H9 (cell line): ENCODE data around the gene KCNK16. TPM values are rescaled to one million over a fixed set of nuclear protein-coding genes. Genes with fewer than 3 reads are reported as not detected.
A peak's percentile ranks its signal among the peaks of the same experiment; 100 is the strongest.

Experiments
- DNase-seq: peaks from one replicate; pipeline ENCODE4 v3.0.0-alpha.2; 2017
- H2AFZ ChIP-seq: one replicate; pipeline ENCODE4 v1.6.1; 2013; ENCODE audit warnings: mild to moderate bottlenecking, low read length, control low read depth, moderate library complexity
- H2AK5ac ChIP-seq: 2 replicates; pipeline ENCODE4 v1.6.1; 2013; ENCODE audit warnings: low read length, control low read depth, mixed read lengths; ENCODE audit not compliant: insufficient read length
- H2BK120ac ChIP-seq: one replicate; pipeline ENCODE4 v1.6.1; 2013; ENCODE audit warnings: low read depth, mild to moderate bottlenecking, low read length, control low read depth, inconsistent platforms; ENCODE audit not compliant: poor library complexity, severe bottlenecking
- H2BK12ac ChIP-seq: 2 replicates; pipeline ENCODE4 v1.6.1; 2013; ENCODE audit warnings: low read length, control low read depth, mixed read lengths, low read depth; ENCODE audit not compliant: insufficient read length
- H2BK15ac ChIP-seq: 2 replicates; pipeline ENCODE4 v1.6.1; 2013; ENCODE audit warnings: low read depth, low read length, control low read depth
- H2BK20ac ChIP-seq: one replicate; pipeline ENCODE4 v1.6.1; 2013; ENCODE audit warnings: low read depth, mild to moderate bottlenecking, low read length, control low read depth, inconsistent platforms; ENCODE audit not compliant: poor library complexity, severe bottlenecking
- H2BK5ac ChIP-seq: 2 replicates; pipeline ENCODE4 v1.6.1; 2013; ENCODE audit warnings: low read length, control low read depth, mixed read lengths; ENCODE audit not compliant: insufficient read length
- H3K14ac ChIP-seq: 2 replicates; pipeline ENCODE4 v1.6.1; 2013; ENCODE audit warnings: low read length, control low read depth; ENCODE audit not compliant: insufficient read depth
- H3K18ac ChIP-seq: 2 replicates; pipeline ENCODE4 v1.6.1; 2013; ENCODE audit warnings: low read depth, mild to moderate bottlenecking, mixed read lengths, low read length, control low read depth; ENCODE audit not compliant: insufficient read length
- H3K23ac ChIP-seq: 2 replicates; pipeline ENCODE4 v1.6.1; 2013; ENCODE audit warnings: low read length, control low read depth, mixed read lengths, low read depth; ENCODE audit not compliant: insufficient read length
- H3K23me2 ChIP-seq: 2 replicates; pipeline ENCODE4 v1.6.1; 2013; ENCODE audit warnings: low read depth, mild to moderate bottlenecking, mixed read lengths, low read length, control low read depth; ENCODE audit not compliant: insufficient read length, poor library complexity, severe bottlenecking
- H3K27ac ChIP-seq: 2 replicates; pipeline ENCODE4 v1.5.1; 2013; ENCODE audit warnings: low read length, control low read depth, mixed read lengths, low read depth; ENCODE audit not compliant: insufficient read length
- H3K27me3 ChIP-seq: 2 replicates; pipeline ENCODE4 v1.6.1; 2013; ENCODE audit warnings: low read length, control low read depth, inconsistent platforms; ENCODE audit not compliant: insufficient read depth
- H3K4ac ChIP-seq: 2 replicates; pipeline ENCODE4 v1.6.1; 2013; ENCODE audit warnings: low read depth, mild to moderate bottlenecking, control low read depth, inconsistent platforms, low read length, moderate library complexity
- H3K4me1 ChIP-seq: 2 replicates; pipeline ENCODE4 v1.6.1; 2013; ENCODE audit warnings: low read length, control low read depth, inconsistent platforms; ENCODE audit not compliant: insufficient read depth
- H3K4me2 ChIP-seq: 2 replicates; pipeline ENCODE4 v1.6.1; 2013; ENCODE audit warnings: low read length, control low read depth, mixed read lengths; ENCODE audit not compliant: insufficient read length, insufficient read depth
- H3K56ac ChIP-seq: 2 replicates; pipeline ENCODE4 v1.6.1; 2013; ENCODE audit warnings: low read depth, mild to moderate bottlenecking, mixed read lengths, low read length, control low read depth; ENCODE audit not compliant: insufficient read length
- H3K79me1 ChIP-seq: 2 replicates; pipeline ENCODE4 v1.6.1; 2013; ENCODE audit warnings: low read depth, mild to moderate bottlenecking, moderate library complexity, low read length, control low read depth, inconsistent platforms; ENCODE audit not compliant: insufficient read depth, poor library complexity, severe bottlenecking
- H3K79me2 ChIP-seq: 2 replicates; pipeline ENCODE4 v1.6.1; 2013; ENCODE audit warnings: low read length, control low read depth, inconsistent platforms; ENCODE audit not compliant: insufficient read depth
- H3K9ac ChIP-seq: 2 replicates; pipeline ENCODE4 v1.6.1; 2013; ENCODE audit warnings: low read length, control low read depth, mixed read lengths; ENCODE audit not compliant: insufficient read length; ENCODE audit errors: extremely low read depth
- H3K9me3 ChIP-seq: one replicate; pipeline ENCODE4 v1.6.1; 2013; ENCODE audit warnings: low read depth, low read length, inconsistent platforms; ENCODE audit not compliant: control insufficient read depth
- H3T11ph ChIP-seq: one replicate; pipeline ENCODE4 v1.6.1; 2013; ENCODE audit warnings: mild to moderate bottlenecking, low read length, control low read depth, inconsistent platforms
- H4K20me1 ChIP-seq: one replicate; pipeline ENCODE4 v1.6.1; 2013; ENCODE audit not compliant: control insufficient read depth, insufficient read length, insufficient read depth
- H4K5ac ChIP-seq: 2 replicates; pipeline ENCODE4 v1.6.1; 2013; ENCODE audit warnings: low read depth, mild to moderate bottlenecking, mixed read lengths, low read length, control low read depth; ENCODE audit not compliant: insufficient read length
- H4K8ac ChIP-seq: replicated peaks from 2 replicates; pipeline ENCODE4 v1.6.1; 2013; ENCODE audit warnings: low read length, control low read depth, mixed read lengths, low read depth; ENCODE audit not compliant: insufficient read length
- H4K91ac ChIP-seq: 2 replicates; pipeline ENCODE4 v1.6.1; 2013; ENCODE audit warnings: low read depth, mild to moderate bottlenecking, moderate library complexity, mixed read lengths, low read length, control low read depth; ENCODE audit not compliant: insufficient read length
- H3K27ac Mint-ChIP-seq, 3 experiments: 2 replicates in 2 of 3; 3 replicates in 1 of 3; pipeline ENCODE4 v1.8.0; 2020 to 2021; ENCODE audit warnings: mixed read lengths in 3 of 3, mild to moderate bottlenecking in 1 of 3, moderate library complexity in 1 of 3
- H3K27me3 Mint-ChIP-seq: 2 replicates; pipeline ENCODE4 v1.8.0; 2021; ENCODE audit warnings: low read depth, mild to moderate bottlenecking, moderate library complexity, mixed read lengths
- H3K36me3 Mint-ChIP-seq, 3 experiments: 2 replicates in 2 of 3; 3 replicates in 1 of 3; pipeline ENCODE4 v1.8.0; 2020 to 2021; ENCODE audit warnings: low read depth in 3 of 3, mixed read lengths in 3 of 3; ENCODE audit not compliant: insufficient read depth in 1 of 3
- H3K4me1 Mint-ChIP-seq, 2 experiments: 2 replicates each; pipeline ENCODE4 v1.8.0; 2020; ENCODE audit warnings: mixed read lengths in 2 of 2
- H3K4me3 Mint-ChIP-seq, 2 experiments: 2 replicates in 1 of 2; 3 replicates in 1 of 2; pipeline ENCODE4 v1.8.0; 2020 to 2021; ENCODE audit warnings: mild to moderate bottlenecking in 2 of 2, mixed read lengths in 2 of 2, moderate library complexity in 1 of 2
- H3K9me3 Mint-ChIP-seq, 2 experiments: 2 replicates in 1 of 2; 3 replicates in 1 of 2; pipeline ENCODE4 v1.8.0; 2020; ENCODE audit warnings: mild to moderate bottlenecking in 2 of 2, mixed read lengths in 2 of 2, moderate library complexity in 1 of 2
- CTCF ChIP-seq: fragments of 200-600 bp; sonication (generic); conservative IDR thresholded peaks from 3 replicates; pipeline ENCODE4 v1.8.0; 2021; ENCODE audit warnings: antibody characterized with exemption, mild to moderate bottlenecking
- WGBS: extraction: QIAGEN DNeasy Blood & Tissue Kit; methylation state at CpG from one replicate; pipeline ENCODE4 v1.1.7; 2013; ENCODE audit warnings: missing lambda C conversion rate, low lambda C conversion rate, mixed read lengths; ENCODE audit not compliant: insufficient read length; ENCODE audit errors: extremely low coverage; 5-methylcytosine and 5-hydroxymethylcytosine counted together
- total RNA-seq: library from RNA; stranded (reverse); gene quantifications from 2 replicates; pipeline ENCODE4 v1.2.1, GENCODE V29; 2021

Gene KCNK16
- total RNA-seq, 1 experiment from 2014 or later = not detected

GRCh38 chr6:39344821-39345280 is 22.3 kb upstream of the KCNK16 start:
- H3K27ac Mint-ChIP-seq = no peak overlapping the region; a peak in 1 of 7 replicates
- peak overlapping the region; percentile 6 for H3K18ac ChIP-seq
- no peak for TF ChIP-seq CTCF
- H2BK120ac ChIP-seq = no peak overlapping the region
- H3K56ac ChIP-seq = no peak overlapping the region
- H3K9me3 Mint-ChIP-seq = peaks cover 0 to 4% of the 10 kb centered on the region in 2 experiments; a peak in 3 of 5 replicates
- no peak overlapping the region for H4K5ac ChIP-seq
- H3K27ac ChIP-seq = no peak overlapping the region
- H4K8ac ChIP-seq = no peak overlapping the region
- H4K91ac ChIP-seq = no peak overlapping the region
- peaks cover 0 to 5% (median 0%) of the 10 kb centered on the region in 3 experiments; a peak in 2 of 7 replicates for H3K36me3 Mint-ChIP-seq
- H3K4me1 ChIP-seq = no peaks in the 10 kb centered on the region
- H3K79me2 ChIP-seq = no peaks in the 10 kb centered on the region
- no peak overlapping the region for H3K4me2 ChIP-seq
- H4K20me1 ChIP-seq = no peaks in the 10 kb centered on the region
- no peak overlapping the region for H2BK5ac ChIP-seq
- H3K79me1 ChIP-seq = no peaks in the 10 kb centered on the region
- H3K14ac ChIP-seq = peak overlapping the region; percentile 36
- H3K4me3 Mint-ChIP-seq = no peak overlapping the region
- no peak overlapping the region for H2BK15ac ChIP-seq
- H2AK5ac ChIP-seq = no peak overlapping the region
- no peak overlapping the region for H3K4ac ChIP-seq
- 0 out of 2 replicates have a peak, but pooled peaks cover 1% of the 10 kb centered on the region for H3K27me3 Mint-ChIP-seq
- no peak overlapping the region for H2BK20ac ChIP-seq
- H2AFZ ChIP-seq = no peak overlapping the region
- peak; percentile 63 for DNase-seq
- no CpG with 5 or more reads among the region's 7 CpGs for WGBS
- no peaks in the 10 kb centered on the region for H3K27me3 ChIP-seq
- H3K4me1 Mint-ChIP-seq = peaks cover 25 to 34% of the 10 kb centered on the region in 2 experiments
- H3K9ac ChIP-seq = no peak overlapping the region
- no peaks in the 10 kb centered on the region for H3K9me3 ChIP-seq
- H2BK12ac ChIP-seq = no peak overlapping the region
- no peak overlapping the region for H3K23ac ChIP-seq
- no peaks in the 10 kb centered on the region for H3K23me2 ChIP-seq
- no peak overlapping the region for H3T11ph ChIP-seq
